Measurements from ENCODE around the gene GSAP.

- TF ChIP-seq CTCF (IDR thresholded peaks at IDR 0.05) (no peak), EP300 (IDR thresholded peaks at IDR 0.05) (no peak), POLR2A (IDR thresholded peaks at IDR 0.05) (no peak)
Observed at GRCh38 chr7:77399816-77400215, 16.3 kb downstream of the GSAP start.
